Activated naive CD4-positive, alpha-beta T cell treated with Interleukin-2 at 50 U/mL for 16 hours (primary cell): ENCODE data around the gene PDLIM1.

Source experiments
- DNase-seq: peaks from one replicate; pipeline ENCODE4 v3.0.0-alpha.2; 2020

PDLIM1 gene, protein sequence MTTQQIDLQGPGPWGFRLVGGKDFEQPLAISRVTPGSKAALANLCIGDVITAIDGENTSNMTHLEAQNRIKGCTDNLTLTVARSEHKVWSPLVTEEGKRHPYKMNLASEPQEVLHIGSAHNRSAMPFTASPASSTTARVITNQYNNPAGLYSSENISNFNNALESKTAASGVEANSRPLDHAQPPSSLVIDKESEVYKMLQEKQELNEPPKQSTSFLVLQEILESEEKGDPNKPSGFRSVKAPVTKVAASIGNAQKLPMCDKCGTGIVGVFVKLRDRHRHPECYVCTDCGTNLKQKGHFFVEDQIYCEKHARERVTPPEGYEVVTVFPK

DNA sequence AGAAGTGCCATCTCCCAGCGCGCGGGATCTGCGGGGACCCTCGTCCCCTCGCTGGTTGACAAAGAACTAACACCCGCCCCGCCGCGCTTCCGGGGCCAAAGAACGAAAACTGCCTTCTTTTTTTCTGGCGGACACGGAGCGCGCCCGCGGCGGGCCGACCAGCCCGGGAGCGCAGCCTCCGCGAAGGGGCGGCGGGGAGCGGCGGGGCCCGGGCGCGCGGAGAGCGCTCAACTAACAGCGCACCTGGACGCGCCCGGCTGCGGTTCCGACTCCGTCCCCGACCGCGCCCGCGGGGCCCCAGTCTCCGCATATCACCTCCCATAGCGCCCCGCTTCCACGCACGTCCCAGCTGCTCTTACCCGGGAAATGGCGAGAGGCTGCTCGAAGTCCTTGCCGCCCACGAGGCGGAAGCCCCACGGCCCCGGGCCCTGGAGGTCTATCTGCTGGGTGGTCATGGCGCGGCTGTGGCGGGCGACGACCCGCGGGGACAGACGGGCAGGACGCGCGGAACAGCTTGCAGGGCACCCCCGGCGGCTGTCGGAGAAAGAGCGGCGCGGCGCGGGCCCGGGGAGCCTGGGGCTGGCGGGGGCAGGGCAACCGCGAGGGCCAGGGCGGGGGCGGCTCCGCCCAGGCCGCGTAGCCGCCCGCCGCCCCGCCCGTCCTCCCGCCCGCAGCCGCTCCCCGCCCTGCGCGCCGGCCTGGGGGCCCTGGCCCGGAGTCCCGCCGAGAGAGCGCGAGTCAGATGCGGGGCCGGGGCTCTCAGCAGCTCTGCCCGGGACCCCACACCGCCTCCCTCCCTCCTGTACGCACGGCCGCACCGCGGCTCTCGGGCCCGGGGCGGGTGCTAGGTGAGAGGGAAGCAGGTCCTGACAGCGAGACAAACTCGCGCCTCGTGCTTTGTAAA, at the start of gene PDLIM1:
Gene PDLIM1, minus strand, starts transcription at position 543 of the 904 bp plus-strand sequence. Its CDS starts 88 bp downstream, at position 455.
- peak; percentile 6 for DNase-seq

DNA sequence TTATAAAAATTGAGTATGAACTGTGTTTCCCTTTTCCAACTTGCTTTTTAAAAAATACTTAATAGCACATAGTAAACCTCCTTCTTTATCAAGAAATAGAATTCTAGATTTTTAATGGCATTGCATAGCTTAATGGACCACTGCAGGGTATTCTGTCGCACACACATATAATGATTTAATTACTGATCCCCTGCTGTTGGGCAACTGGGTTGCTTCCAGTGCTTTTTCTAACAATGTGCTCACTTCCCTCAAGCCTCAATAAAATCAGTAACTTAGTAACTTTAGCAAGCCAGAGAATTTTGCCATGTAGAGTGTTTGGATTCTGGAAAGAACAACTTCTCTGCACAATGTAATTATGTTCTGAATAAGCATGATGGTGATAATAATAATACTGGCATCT, 49.1 kb upstream of the PDLIM1 start:
- no peak for DNase-seq

DNA sequence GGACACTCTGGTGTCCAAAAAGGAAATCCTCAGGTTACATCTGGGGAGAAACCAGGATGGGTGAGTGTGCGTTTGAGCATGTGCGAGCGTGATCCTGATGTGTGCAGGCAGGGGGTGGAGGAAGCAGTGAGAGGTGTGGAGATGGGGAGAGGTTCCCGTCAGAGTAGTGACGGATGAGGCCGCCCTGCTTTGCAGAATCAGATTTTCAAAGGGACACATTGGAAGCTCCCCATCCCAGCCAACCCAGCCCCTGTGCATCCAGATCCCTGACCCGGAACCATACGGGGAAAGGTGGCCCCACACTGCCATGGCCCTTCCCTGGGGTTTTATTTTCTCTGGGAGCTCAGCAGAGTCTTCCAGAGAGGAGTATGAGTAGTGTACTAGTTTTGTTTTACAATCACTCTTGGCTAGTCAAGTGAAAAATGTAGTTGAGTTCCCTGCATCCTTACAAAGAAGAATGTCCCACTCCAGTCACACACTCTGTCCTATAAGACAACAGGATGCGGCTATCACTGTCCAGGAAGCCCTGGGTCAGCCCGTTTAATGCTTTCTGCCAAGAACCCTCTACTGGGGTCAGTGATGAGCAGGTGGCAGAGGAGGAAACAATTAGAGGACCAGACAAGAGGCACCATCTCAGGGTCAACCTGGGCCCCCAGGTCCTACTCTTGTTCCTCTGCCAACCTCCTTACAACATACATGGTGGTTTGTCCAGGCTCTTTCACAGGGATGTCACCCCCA, 46.8 kb upstream of the PDLIM1 start:
- no peak for DNase-seq

DNA sequence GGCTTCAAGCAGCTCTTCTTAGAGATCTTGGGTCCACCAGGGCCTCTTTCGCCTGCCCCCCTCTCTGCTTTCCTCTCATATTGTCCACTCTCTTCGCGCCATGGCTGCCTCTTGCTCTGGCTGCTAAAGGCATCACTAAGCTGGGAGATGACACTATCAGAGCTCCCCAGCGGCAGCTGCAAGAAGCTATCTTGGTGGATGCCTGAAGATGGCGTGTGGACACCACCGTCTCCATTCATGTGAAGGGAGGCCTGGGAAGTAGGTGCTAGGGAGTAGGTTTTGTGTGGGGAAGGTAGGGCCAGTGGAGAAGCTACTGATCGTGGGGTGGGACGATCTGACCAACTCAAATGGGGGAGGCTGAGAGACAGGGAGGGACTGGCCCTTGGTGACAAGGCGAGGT, 45.9 kb upstream of the PDLIM1 start:
- no peak for DNase-seq

DNA sequence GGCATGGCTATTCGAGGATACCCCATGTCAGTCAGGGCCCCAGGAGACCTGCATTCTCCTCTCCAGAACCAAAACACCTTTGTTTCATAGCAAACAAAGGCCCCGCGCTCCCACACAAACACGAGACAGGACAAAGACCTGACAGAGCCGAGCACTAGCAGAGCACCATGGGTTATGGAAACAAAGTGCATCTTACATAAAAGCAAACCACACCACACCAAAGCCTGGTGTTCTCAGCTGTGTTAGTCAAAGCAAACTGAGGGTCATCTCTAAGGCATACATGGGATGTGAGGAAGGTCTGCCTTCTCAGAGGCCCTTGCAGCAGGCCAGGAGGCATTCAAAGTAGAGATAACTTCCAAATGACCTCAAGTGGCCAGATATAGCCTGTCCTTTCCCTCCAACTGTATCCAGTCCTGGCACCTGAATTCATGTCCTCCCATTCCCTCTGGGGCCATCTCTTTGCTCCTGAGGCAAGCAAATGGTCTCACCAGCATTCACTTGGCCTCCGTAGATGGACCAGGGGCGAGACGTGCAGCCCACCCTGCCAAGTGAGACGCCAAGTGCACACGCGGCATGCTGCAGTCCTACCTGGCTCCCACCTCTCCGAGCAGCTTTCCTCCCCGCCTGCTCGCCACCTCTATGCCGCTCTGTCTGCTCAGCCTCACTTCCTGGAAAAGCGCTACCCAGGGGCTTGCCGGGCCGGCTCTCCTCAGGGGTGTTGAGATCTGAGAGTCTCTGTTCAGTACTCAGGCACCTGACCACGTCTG, 45.3 kb upstream of the PDLIM1 start:
- no peak for DNase-seq

DNA sequence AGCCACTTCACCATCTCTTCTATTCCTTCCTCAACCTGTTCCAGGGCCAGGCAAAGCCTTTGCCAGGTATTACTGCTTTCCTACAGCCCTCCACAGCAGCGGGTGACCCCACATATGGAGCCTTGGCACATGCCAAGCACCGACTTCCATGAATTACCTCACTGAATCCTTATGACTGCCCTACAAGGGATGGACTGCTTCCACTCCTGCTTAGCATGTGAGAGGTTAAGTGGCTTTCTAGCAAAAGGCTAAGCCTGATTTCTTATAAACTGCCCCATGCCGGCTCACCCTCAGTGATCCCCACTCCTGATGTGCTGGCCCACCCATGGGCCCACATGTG, 44.0 kb upstream of the PDLIM1 start:
- no peak for DNase-seq

DNA sequence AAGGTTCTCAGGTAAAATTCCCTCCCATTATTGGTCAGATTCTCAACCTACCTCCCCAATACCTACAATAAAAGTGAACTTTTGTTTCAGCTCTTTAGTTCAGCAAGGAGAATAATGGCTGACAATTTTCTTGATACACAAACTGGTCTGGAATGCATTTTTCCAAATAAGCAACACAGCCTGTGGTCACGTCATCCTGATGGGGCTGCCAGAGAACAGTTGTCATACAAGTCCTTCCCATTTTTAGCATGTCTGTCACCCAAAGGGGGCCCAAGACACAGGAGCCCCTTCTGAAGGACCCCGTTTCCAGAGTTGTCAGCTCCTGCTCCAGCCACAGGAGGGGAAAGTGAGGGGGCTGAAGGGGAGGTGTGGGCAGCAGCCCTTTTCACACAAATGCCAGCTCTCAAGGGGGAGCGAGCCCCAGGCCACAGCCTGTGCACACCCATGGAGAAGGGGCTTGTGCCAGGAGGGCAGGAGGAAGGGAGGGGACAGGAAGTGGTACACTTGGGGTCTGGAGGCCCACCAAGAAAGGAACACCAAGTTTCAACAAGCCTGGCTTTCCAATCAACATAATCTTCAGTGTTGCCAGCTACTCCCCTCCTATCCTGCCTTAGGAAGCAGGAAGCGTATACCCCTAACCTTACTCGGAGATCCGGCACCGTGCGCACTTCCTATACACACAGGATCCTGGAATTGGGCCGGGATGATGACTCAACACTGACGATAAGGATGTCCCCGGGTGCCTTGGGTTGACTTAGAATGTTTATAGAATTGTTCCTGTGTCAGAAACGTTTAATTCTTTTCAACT, 43.4 kb upstream of the PDLIM1 start:
- DNase-seq = no peak

DNA sequence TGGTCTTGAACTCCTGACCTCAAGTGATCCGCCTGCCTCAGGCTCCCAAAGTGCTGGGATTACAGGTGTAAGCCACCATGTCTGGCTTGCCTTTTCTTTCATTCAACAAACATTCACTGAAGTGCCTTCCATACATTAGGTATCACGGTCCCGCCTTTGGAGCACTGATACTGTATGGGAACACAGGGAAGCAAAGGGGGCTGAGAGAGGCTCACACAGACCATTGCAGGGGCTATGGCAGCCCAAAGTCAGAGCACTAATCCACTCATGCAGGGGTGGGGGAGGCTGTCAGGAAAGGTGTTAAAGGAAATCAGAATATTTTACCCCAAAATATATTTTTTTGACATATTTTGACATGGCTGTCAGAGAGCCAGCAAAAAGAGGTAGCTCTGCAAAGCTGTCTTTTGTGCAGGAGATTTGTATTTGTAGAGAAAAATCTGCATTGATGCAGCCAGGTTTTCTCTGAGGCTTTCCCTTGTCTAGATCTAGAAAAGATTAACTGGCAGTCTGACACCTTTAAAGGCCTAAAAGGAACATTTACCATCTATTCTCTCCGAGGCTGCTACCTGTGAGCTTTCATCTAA, 42.0 kb upstream of the PDLIM1 start:
- no peak for DNase-seq

DNA sequence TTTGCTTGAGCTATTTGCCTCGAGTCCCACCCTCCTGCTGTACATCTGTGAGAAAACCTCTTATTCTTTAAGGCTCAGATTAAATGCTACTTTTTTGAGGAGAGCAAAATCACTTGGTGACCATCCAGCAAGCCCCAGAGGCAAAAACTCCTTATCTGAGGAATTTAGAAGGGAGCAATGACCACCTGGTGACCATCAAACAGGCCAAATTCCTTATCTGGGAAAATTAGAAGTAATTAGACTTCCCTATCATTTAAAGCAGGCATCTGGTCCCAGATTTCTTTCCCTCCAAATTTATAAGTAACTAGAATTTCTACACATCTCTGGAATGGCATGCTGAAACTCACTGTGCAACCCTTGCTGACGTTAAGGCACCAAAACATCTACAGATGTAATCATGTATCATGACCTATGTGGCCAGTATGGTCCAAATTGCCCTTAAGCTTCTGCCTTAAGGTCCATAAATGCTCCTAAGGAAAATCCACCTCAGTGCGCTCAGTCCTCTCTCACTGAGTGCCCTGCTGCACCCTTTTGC, 40.9 kb upstream of the PDLIM1 start:
- no peak for DNase-seq

DNA sequence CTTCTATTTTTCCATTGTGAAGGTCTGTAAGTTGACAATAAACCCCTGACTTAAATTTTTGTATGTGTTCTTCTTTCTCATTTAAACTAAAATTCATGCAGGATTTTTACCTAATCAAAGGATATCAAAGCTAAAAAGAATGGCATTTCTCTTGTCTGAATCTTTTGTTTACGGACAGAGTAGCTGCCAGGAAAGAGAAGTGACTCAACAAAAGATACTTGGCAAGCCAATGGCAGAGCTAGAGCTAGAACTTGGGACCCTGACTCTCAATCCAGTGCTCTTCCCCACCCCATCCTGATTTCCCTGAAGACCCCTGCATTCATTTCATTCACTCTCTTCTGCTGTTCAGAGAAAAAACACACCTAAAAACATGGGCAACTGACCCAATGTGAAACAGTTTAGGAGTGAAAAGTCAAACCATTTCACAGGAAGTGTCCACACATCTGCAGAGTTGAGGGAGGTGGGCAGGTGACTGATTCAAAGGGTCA, 40.2 kb upstream of the PDLIM1 start:
- DNase-seq = no peak

DNA sequence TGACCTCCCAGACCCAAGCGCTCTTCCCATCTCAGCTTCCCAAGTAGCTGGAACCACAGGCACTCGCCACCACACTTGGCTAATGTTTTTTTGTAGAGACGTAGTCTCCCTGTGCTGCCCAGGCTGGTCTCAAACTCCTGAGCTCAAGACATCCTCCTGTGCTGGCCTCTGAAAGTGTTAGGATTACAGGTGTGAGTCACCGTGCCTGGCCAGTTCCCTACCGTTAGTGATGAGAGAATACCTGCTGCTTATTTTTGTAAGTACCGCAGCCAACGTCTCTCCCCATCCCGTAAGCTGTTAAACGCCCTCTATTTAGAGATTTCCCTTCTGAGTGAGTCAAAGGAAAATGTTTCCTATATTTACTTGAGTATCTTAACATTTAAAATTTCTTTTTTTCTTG, 38.5 kb upstream of the PDLIM1 start:
- DNase-seq = no peak

DNA sequence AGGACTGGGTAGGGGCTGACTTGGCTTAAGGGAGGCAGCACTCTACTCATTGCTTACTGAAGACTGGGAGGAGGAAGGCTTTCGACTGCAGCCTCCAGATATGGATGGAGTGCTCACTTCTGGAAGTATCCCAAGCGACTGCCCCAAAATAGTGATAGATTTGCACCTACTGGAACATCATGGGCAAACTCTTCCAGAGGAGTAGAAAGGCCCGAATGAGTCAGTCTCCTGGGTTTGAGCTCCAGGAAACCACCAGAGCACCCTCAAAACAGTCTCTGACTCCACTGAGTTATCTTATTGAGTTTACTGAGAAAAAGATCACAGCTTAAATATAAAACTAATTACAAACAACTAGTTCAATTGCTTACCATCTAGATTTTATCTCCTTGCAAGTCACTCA, 37.2 kb upstream of the PDLIM1 start:
- DNase-seq = no peak

DNA sequence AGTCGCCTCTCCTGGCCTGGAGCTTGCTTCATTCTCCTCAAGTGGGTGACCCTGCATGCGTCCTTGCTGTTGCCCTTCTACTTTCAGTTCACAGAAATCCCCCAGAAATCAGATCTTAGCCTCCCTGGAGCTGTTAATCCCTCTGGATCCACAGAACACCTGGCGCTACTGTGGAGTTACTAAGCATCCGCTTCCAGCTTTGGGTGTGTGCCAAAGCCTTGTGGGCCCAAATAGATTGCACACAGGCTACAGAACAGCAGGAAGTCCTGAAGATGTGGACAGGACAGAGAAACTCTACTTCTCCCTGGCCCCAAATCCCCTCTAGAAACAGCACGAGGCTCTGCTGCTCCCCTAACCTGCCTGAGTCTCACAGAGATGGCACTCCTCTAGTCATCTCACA, 36.6 kb upstream of the PDLIM1 start:
- no peak for DNase-seq

DNA sequence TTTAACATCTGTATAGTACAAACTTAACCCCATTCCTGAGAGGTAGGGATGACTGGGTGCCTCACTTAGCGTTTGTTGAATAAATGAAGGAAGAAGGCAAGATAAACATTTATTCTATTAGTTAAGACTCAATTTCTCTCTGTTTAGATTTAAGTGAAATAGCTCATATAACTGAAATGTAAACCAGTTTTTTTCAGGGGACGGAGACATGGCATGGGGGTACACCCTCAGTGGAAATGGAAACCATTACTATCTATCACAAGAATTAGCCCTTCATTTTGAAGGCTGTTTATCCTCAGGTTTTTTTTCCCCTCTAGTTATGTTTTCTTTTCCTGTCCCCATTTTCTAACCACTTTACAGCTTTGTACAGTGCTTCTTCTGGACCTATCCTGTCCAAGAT, 35.6 kb upstream of the PDLIM1 start:
- DNase-seq = no peak

DNA sequence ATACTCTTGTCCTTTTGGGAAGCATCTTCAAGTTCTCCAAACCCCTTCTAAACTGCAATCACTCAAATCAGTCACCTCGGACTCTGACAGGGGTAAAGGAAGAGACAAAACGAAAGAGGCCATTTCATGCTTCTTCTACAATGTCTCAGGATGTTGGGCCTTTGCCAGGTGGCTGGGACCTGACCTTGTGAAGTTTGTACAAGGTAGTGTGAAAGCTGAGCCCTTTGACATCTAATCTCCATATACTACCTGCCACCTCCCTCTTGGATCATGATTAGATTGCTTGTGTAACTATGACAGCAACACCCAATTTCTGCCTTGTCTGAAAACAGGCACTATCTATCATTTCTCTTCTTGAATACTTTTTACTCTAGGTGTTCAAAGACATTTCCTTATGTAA, 35.1 kb upstream of the PDLIM1 start:
- no peak for DNase-seq

DNA sequence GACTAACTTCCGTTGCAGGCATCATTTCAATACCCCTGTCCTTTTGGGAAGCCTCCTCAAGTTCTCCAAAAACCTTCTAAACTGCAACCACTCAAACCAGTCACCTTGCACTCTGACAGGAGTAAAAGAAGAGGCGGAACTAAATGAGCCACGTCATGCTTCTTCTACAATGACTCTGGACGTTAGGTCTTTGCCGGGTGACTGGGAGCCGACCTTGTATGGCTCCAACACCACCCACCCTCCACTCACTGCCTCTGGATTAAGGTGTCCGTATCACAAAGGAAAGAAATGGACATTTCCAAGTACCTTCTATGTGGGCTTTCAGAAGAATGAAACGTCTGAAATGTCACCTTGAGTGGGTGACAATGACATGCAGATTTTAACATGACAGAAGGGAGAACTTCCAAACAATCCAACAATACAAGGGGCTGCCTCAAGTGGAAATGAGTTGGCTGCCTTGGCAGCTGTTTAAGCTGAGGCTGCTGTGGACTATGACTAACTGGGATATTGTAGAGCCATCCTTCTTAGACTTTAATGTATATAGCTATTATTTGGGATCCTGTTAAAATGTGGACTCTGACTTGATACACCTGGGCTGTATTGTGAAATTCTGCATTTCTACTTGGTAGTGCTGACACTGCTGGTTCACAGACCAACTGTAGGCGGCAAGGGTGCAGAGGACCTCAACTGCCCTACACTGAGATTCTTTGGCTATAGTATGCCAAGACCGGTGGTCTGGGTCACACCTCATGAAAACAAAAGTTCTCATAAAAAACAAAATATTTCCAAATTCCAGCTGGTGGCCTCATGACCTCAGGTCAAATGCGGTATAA, 33.8 kb upstream of the PDLIM1 start:
- no peak for DNase-seq

DNA sequence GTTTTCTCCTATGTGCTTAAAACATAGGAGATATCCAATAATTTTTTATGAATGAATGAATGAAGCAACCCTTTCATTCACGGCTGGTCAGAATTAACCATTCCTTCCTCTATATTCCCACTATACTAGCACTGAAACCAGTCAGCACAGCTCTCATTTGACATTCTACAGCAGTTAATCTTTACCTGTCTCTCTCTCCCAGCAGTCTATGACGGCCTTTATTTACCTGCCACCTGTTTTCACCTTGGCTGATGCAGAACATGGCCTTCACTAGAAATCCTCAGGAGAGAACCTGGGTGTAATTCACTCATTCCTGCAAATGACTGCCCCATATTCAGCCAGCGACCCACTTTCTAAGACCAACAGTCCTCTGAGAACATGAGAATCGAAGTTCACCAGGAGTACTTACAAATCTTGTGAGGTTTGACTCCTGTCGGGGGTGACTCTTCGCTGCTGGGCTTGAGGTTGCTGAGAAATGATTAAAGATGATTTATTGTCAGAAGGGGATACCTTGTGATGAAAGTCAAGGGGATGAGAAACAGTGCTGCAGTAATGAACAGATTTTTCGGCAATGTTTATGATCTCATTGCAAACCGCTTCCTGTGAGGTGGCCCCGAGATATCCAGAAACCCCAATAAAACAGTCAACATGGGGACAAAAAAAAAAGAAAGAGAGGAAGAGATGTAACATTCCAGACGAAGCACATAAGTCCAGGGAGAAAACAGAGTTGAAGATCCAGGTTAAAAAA, 30.9 kb upstream of the PDLIM1 start:
- no peak for DNase-seq

DNA sequence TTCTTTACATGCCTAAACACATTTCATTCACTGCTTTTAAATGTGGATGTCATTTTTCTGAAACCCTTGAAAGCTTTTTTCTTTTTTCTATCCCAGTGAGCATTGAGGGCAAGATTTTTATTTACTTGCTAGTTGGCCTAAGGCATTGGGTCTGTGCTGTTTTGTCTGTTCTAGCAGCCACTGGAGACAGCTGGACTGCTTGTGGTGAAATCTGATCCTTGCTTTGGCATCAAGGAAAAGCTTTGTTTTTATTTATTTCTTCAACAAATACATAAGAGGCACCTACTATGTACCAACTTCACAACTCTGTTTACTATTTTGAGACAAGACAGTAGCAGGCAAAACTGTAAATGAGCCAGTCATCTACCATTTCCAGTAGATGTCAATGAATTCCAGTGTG, 28.4 kb upstream of the PDLIM1 start:
- no peak for DNase-seq

DNA sequence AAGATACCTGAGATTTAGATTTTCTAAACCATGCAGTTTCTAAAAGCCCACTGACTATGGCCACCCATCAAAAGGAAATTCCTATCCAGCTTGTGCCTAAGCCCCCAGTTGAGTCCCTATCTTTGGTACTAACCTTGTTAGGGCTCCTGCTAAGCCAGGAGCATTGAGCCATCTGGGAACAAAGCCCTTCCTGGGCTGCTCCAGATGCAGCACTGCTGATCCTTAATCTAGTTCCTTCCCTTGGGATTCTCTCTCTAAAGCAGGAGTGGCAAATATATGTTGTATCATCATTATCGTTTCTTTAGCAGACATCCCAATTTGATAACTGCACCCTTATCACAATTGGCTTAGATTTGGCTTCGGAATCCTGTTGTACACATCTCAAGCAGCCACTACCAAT, 24.7 kb upstream of the PDLIM1 start:
- DNase-seq = no peak
